Adrenal gland (tissue), 5 donors: ENCODE measurements around the gene MMP19.

Source experiments
- POLR2A ChIP-seq, 2 donors: fragments of 450-650 bp; IDR thresholded peaks; one replicate each; pipeline ENCODE4 v1.6.1; 2017; ENCODE audit warnings: antibody characterized with exemption in 2 of 2, mild to moderate bottlenecking in 2 of 2, moderate library complexity in 1 of 2
- TF ChIP-seq, protein P1 (sequence below), 6 experiments: fragments of 450-650 bp in 4 of 6; fragments of 200-600 bp in 2 of 6; sonication (generic) in 1 of 6; IDR thresholded peaks; 1 replicate in 5 of 6; 2 replicates in 1 of 6; pipeline versions ENCODE4 v1.5.1 to v1.8.0; 2016 to 2021; ENCODE audit warnings: antibody characterized with exemption in 6 of 6, mild to moderate bottlenecking in 2 of 6, moderate library complexity in 1 of 6
- donor health status: DM: no; HTN: no; CAD: no.

DNA sequence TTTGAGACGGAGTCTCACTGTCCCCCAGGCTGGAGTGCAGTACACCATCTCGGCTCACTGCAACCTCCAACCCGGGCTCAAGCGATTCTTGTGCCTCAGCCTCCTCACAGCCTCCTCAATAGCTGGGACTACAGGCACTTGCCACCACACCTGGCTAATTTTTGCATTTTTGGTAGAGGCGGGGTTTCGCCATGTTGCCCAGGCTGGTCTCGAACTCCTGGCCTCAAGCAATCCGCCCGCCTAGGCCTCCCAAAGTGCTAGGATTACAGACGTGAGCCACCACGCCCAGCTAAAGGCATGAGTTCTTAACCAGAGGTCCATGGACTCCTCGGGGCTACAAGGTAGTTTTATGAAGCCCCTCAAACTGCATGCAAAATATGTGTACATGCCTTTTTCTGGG lies 27.3 kb downstream of the MMP19 start:
- TF ChIP-seq, protein P1, sequence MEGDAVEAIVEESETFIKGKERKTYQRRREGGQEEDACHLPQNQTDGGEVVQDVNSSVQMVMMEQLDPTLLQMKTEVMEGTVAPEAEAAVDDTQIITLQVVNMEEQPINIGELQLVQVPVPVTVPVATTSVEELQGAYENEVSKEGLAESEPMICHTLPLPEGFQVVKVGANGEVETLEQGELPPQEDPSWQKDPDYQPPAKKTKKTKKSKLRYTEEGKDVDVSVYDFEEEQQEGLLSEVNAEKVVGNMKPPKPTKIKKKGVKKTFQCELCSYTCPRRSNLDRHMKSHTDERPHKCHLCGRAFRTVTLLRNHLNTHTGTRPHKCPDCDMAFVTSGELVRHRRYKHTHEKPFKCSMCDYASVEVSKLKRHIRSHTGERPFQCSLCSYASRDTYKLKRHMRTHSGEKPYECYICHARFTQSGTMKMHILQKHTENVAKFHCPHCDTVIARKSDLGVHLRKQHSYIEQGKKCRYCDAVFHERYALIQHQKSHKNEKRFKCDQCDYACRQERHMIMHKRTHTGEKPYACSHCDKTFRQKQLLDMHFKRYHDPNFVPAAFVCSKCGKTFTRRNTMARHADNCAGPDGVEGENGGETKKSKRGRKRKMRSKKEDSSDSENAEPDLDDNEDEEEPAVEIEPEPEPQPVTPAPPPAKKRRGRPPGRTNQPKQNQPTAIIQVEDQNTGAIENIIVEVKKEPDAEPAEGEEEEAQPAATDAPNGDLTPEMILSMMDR (IDR thresholded peaks at IDR 0.05) = no peak
- TF ChIP-seq POLR2A (IDR thresholded peaks at IDR 0.05) = no peak
